SK-N-SH (cell line): ENCODE results near the gene CPM. TPM values are rescaled to one million over a fixed set of nuclear protein-coding genes. Genes with fewer than 3 reads are reported as not detected.

Source experiments
- CTCF ChIA-PET: fragments of 300-600, 350-600 bp; formaldehyde crosslinking; extraction: SDS; loops from one replicate; lab custom pipeline; 2021; lab: Yijun Ruan, JAX
- POLR2A ChIA-PET: fragments of 350-600 bp; sonication (Branson Sonifier 250); formaldehyde crosslinking; extraction: SDS; loops from one replicate; lab custom pipeline; 2020; ENCODE audit warnings: antibody characterized with exemption, inconsistent platforms; lab: Yijun Ruan, JAX
- DNase-seq: peaks from one replicate; pipeline ENCODE4 v3.0.0; 2012
- H2AFZ ChIP-seq: fragments of 200-600 bp; sonication (generic); 2 replicates; pipeline ENCODE4 v1.8.1; 2016; ENCODE audit warnings: antibody characterized with exemption, mild to moderate bottlenecking, low read depth
- H3F3A ChIP-seq: fragments of 200-600 bp; sonication (generic); replicated peaks from 2 replicates; pipeline ENCODE3; 2016; ENCODE audit warnings: antibody characterized with exemption, mild to moderate bottlenecking; ENCODE audit not compliant: insufficient read depth
- H3K27ac ChIP-seq, 2 experiments: fragments of 200-500 bp in 1 of 2; fragments of 200-600 bp in 1 of 2; sonication (Bioruptor generic) in 1 of 2; sonication (generic), shearing (Covaris generic) in 1 of 2; 2 replicates each; pipeline versions ENCODE4 v1.5.1 to v1.6.1; 2014 to 2016; ENCODE audit warnings: low read depth in 2 of 2, inconsistent platforms in 1 of 2, low read length in 1 of 2, mild to moderate bottlenecking in 1 of 2, mixed read lengths in 1 of 2
- H3K27me3 ChIP-seq: fragments of 200-600 bp; sonication (generic), shearing (Covaris generic); 2 replicates; pipeline ENCODE4 v1.6.1; 2016; ENCODE audit warnings: mixed run types; ENCODE audit not compliant: insufficient read depth
- H3K36me3 ChIP-seq, 2 experiments: fragments of 200-500 bp in 1 of 2; fragments of 200-600 bp in 1 of 2; sonication (Bioruptor generic) in 1 of 2; sonication (generic) in 1 of 2; replicated peaks in 1 of 2; 2 replicates each; pipeline versions ENCODE3 to v1.5.1; 2014 to 2016; ENCODE audit warnings: low read length in 1 of 2, mild to moderate bottlenecking in 1 of 2; ENCODE audit not compliant: insufficient read depth in 2 of 2, control insufficient read depth in 1 of 2
- H3K4me1 ChIP-seq, 2 experiments: fragments of 200-500 bp in 1 of 2; fragments of 200-600 bp in 1 of 2; sonication (Bioruptor generic) in 1 of 2; sonication (generic), shearing (Covaris generic) in 1 of 2; 2 replicates each; pipeline versions ENCODE4 v1.5.1 to v1.6.1; 2014 to 2016; ENCODE audit warnings: low read depth in 1 of 2, low read length in 1 of 2, mixed run types in 1 of 2; ENCODE audit not compliant: insufficient read depth in 2 of 2, control insufficient read depth in 1 of 2
- H3K4me2 ChIP-seq: fragments of 200-600 bp; sonication (generic), shearing (Covaris generic); 2 replicates; pipeline ENCODE4 v1.6.1; 2017; ENCODE audit warnings: mixed run types
- H3K4me3 ChIP-seq, 2 experiments: fragments of 200-500 bp in 1 of 2; fragments of 200-600 bp in 1 of 2; sonication (Bioruptor generic) in 1 of 2; sonication (generic), shearing (Covaris generic) in 1 of 2; 2 replicates each; pipeline versions ENCODE4 v1.5.1 to v1.8.1; 2014 to 2016; ENCODE audit warnings: low read depth in 2 of 2, inconsistent platforms in 1 of 2, low read length in 1 of 2, mild to moderate bottlenecking in 1 of 2, mixed read lengths in 1 of 2, moderate library complexity in 1 of 2
- H3K79me2 ChIP-seq: fragments of 200-600 bp; sonication (generic); 2 replicates; pipeline ENCODE4 v1.8.1; 2017; ENCODE audit warnings: mild to moderate bottlenecking; ENCODE audit not compliant: insufficient read depth
- H3K9ac ChIP-seq: fragments of 200-600 bp; sonication (generic); 2 replicates; pipeline ENCODE4 v1.6.1; 2017; ENCODE audit warnings: mixed run types
- H3K9me2 ChIP-seq: fragments of 200-600 bp; sonication (generic); 2 replicates; pipeline ENCODE4 v1.6.1; 2017; ENCODE audit warnings: mixed run types
- H3K9me3 ChIP-seq: fragments of 200-600 bp; sonication (generic); 2 replicates; pipeline ENCODE4 v1.6.1; 2017; ENCODE audit warnings: mixed run types, mild to moderate bottlenecking, moderate library complexity
- H4K20me1 ChIP-seq: fragments of 200-600 bp; sonication (generic); 2 replicates; pipeline ENCODE4 v1.6.1; 2017; ENCODE audit warnings: mild to moderate bottlenecking, mixed run types; ENCODE audit not compliant: insufficient read depth
- FOXM1 ChIP-seq: IDR thresholded peaks from 2 replicates; pipeline ENCODE4 v1.4.0; 2012; ENCODE audit warnings: low read depth, mild to moderate bottlenecking
- GATA2 ChIP-seq: sonication (generic); formaldehyde crosslinking; IDR thresholded peaks from 2 replicates; pipeline ENCODE4 v1.5.0; 2020; ENCODE audit warnings: mild to moderate bottlenecking, missing genetic modification reagents
- MEF2A ChIP-seq: IDR thresholded peaks from 2 replicates; pipeline ENCODE4 v1.4.0; 2012; ENCODE audit warnings: low read depth, borderline replicate concordance
- MXI1 ChIP-seq: IDR thresholded peaks from 2 replicates; pipeline ENCODE4 v1.6.1; 2012; ENCODE audit warnings: mild to moderate bottlenecking, low read depth, low read length, improper control_type of control experiment
- NRF1 ChIP-seq: IDR thresholded peaks from 2 replicates; pipeline ENCODE4 v1.6.1; 2012; ENCODE audit warnings: low read depth, mild to moderate bottlenecking, low read length
- REST ChIP-seq: IDR thresholded peaks from 2 replicates; pipeline ENCODE4 v1.6.1; 2012; ENCODE audit warnings: mild to moderate bottlenecking, low read depth, low read length, moderate library complexity
- TCF12 ChIP-seq: IDR thresholded peaks from 2 replicates; pipeline ENCODE4 v1.4.0; 2012
- TEAD4 ChIP-seq: IDR thresholded peaks from 2 replicates; pipeline ENCODE4 v1.4.0; 2012; ENCODE audit warnings: mild to moderate bottlenecking, borderline replicate concordance; ENCODE audit not compliant: insufficient read depth
- YY1 ChIP-seq: IDR thresholded peaks from 2 replicates; pipeline ENCODE4 v1.4.0; 2012; ENCODE audit warnings: low read depth, mild to moderate bottlenecking
- WGBS: methylation state at CpG from one replicate; pipeline ENCODE4 v1.1.6; 2017; ENCODE audit warnings: low lambda C conversion rate; 5-methylcytosine and 5-hydroxymethylcytosine counted together
- polyA plus RNA-seq, 3 experiments: library from polyadenylated mRNA; depleted of rRNA; stranded (reverse); fragments of >200 nt; gene quantifications; 2 replicates each; pipeline ENCODE4 v1.2.3, GENCODE V29; 2012

Gene CPM
- polyA plus RNA-seq, 1 of the 3 experiments (the other 2 are of a cell fraction) = 10.8 TPM

GRCh38 chr12:68901551-68901950, 31.4 kb downstream of the CPM start (continued):
- no peak for TF ChIP-seq REST
- TF ChIP-seq NRF1 = no peak
- no peak for TF ChIP-seq GATA2
- no peak for TF ChIP-seq FOXM1

GRCh38 chr12:68901145-68901544, 31.8 kb downstream of the CPM start:
- CTCF ChIA-PET = no interaction called here
- no peaks in the 10 kb centered on the region for H3K79me2 ChIP-seq
- WGBS = 32% methylated on average over 2 of the region's 2 CpGs
- no peak for DNase-seq
- no peaks in the 10 kb centered on the region for H4K20me1 ChIP-seq
- no peak overlapping the region for H3K4me3 ChIP-seq
- no peaks in the 10 kb centered on the region; a peak in 1 of 4 replicates for H3K4me1 ChIP-seq
- POLR2A ChIA-PET = no interaction called here
- H3K4me2 ChIP-seq = no peak overlapping the region
- no peak overlapping the region for H2AFZ ChIP-seq
- no peaks in the 10 kb centered on the region for H3K9me2 ChIP-seq
- H3F3A ChIP-seq = peaks cover 9% of the 10 kb centered on the region
- TF ChIP-seq YY1 = no peak
- TF ChIP-seq TEAD4 = no peak
- TF ChIP-seq, all 33 proteins: peak for 0
- Histone ChIP-seq H3K36me3 (no peaks in the 10 kb centered on the region), H3K9ac (no peak overlapping the region), H3K9me3 (no peaks in the 10 kb centered on the region), H3K27me3 (no peaks in the 10 kb centered on the region), H3K27ac (no peak overlapping the region)

- Histone ChIP-seq H2AFZ (no peak overlapping the region), H3K4me2 (no peak overlapping the region), H3K4me3 (no peak overlapping the region), H3K9me3 (no peaks in the 10 kb centered on the region), H3F3A (peaks cover 9% of the 10 kb centered on the region), H3K9ac (no peak overlapping the region), H4K20me1 (no peaks in the 10 kb centered on the region), H3K79me2 (no peaks in the 10 kb centered on the region), H3K9me2 (no peaks in the 10 kb centered on the region), H3K4me1 (no peaks in the 10 kb centered on the region; a peak in 1 of 4 replicates), H3K36me3 (no peaks in the 10 kb centered on the region), H3K27ac (no peak overlapping the region), H3K27me3 (no peaks in the 10 kb centered on the region)
- TF ChIP-seq MXI1 = no peak
- no peak for TF ChIP-seq MEF2A
- TF ChIP-seq TCF12 = no peak
- ChIA-PET POLR2A (no interaction called here), CTCF (no interaction called here)
- no peak for DNase-seq
- 23% methylated on average over 2 of the region's 2 CpGs for WGBS
Measured at GRCh38 chr12:68900241-68900640, 32.7 kb downstream of the CPM start.
